ENCODE data around the gene LSM12.

DNA sequence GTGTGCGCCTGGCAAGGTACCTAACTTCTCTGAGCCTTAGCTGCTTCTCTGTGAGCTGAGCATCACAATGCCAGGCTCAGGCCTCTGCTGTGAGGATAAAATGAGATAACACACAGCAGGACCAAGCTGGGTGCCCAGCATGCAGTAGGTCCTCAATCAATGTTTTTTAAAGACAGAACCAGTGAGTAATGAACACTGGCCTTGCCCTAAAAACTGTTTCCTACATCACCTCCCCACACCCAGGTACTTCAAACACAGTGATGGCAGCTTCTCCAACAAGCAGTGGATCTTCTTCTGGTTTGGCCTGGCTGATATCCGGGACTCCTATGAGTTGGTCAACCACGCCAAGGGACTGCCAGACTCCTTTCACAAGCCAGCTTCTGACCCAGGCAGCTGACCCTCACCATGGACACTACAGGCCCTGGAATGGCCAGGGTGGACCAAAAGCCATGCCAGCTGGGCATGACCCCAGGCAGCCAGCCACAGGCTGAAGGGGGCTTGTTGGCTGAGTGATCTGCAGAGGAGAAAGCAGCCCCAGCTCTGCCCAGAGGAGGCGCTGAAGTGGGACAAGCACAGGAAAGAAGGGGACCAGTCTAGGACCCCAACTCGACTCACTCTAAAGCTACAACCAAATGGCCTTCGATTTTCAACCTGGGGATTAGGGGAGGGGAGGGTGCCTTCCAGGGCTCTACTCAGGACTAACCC, 58.1 kb downstream of the LSM12 start:
- TF ChIP-seq, protein P1, sequence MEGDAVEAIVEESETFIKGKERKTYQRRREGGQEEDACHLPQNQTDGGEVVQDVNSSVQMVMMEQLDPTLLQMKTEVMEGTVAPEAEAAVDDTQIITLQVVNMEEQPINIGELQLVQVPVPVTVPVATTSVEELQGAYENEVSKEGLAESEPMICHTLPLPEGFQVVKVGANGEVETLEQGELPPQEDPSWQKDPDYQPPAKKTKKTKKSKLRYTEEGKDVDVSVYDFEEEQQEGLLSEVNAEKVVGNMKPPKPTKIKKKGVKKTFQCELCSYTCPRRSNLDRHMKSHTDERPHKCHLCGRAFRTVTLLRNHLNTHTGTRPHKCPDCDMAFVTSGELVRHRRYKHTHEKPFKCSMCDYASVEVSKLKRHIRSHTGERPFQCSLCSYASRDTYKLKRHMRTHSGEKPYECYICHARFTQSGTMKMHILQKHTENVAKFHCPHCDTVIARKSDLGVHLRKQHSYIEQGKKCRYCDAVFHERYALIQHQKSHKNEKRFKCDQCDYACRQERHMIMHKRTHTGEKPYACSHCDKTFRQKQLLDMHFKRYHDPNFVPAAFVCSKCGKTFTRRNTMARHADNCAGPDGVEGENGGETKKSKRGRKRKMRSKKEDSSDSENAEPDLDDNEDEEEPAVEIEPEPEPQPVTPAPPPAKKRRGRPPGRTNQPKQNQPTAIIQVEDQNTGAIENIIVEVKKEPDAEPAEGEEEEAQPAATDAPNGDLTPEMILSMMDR (IDR thresholded peaks at IDR 0.05; ENCODE audit: low read length): no peak
- no peak for TF ChIP-seq EZH2 (optimal IDR thresholded peaks at IDR 0.05; ENCODE audit: low read depth, low read length)
